GM23338 (cell line): ENCODE data around the gene DCLK2.

ENCODE experiments used
- CREB1 ChIP-seq: fragments of 250-450 bp; sonication (Bioruptor Pico); IDR thresholded peaks from 2 replicates; pipeline ENCODE4 v1.5.0; 2020; ENCODE audit warnings: low read depth, mild to moderate bottlenecking, moderate library complexity
- CTCF ChIP-seq, 2 experiments: fragments of 200-600 bp in 1 of 2; sonication (generic) in 1 of 2; conservative IDR thresholded peaks; 2 replicates each; pipeline versions ENCODE4 v1.5.1 to v1.6.1; 2016 to 2017; ENCODE audit warnings: antibody characterized with exemption in 2 of 2, low read depth in 2 of 2, mild to moderate bottlenecking in 2 of 2, moderate library complexity in 1 of 2
- EZH2 ChIP-seq: fragments of 200-600 bp; sonication (generic); IDR thresholded peaks from one replicate; pipeline ENCODE4 v1.8.0; 2017; ENCODE audit warnings: antibody characterized with exemption, mild to moderate bottlenecking, low read depth; ENCODE audit not compliant: unreplicated experiment

- no peak for TF ChIP-seq CTCF (conservative IDR thresholded peaks at IDR 0.05; ENCODE audit: low read depth in 2 of 2)
- TF ChIP-seq CREB1 (CRISPR knock-in tag), result no peak
- no peak for TF ChIP-seq EZH2
Measured at GRCh38 chr4:150217808-150218207, 139.6 kb downstream of the DCLK2 start.
